CD4-positive, alpha-beta T cell (primary cell): ENCODE measurements around the gene CORO7. TPM values are rescaled to one million over a fixed set of nuclear protein-coding genes. Genes with fewer than 3 reads are reported as not detected.
A peak's percentile ranks its signal among the peaks of the same experiment; 100 is the strongest.

ENCODE experiments used
- ATAC-seq: fragments of 200-7000 bp; cut with Tn5 transposase; one replicate; pipeline ENCODE4 v1.10.0; 2022; ENCODE audit warnings: mild to moderate bottlenecking; ENCODE audit not compliant: poor library complexity
- CTCF ChIA-PET: fragments of 350-600 bp; sonication (Branson Sonifier 250); formaldehyde crosslinking; loops from one replicate; lab custom pipeline; 2021; ENCODE audit warnings: antibody characterized with exemption, inconsistent platforms; lab: Charles Lee
- POLR2A ChIA-PET: fragments of 350-600 bp; sonication (Branson Sonifier 250); formaldehyde crosslinking; loops from one replicate; lab custom pipeline; 2021; ENCODE audit warnings: antibody characterized with exemption, inconsistent platforms; lab: Charles Lee
- DNase-seq, 14 experiments: peaks; one replicate each; pipeline ENCODE4 v3.0.0-alpha.2; 2013 to 2020; ENCODE audit warnings: mixed read lengths in 2 of 14
- H3K27ac ChIP-seq, 2 donors: one replicate each; pipeline versions ENCODE4 v1.5.1 to v1.7.0; 2013; ENCODE audit warnings: low read length in 2 of 2, low read depth in 1 of 2, mild to moderate bottlenecking in 1 of 2
- H3K27me3 ChIP-seq, 2 experiments: 1 replicate in 1 of 2; 2 replicates in 1 of 2; pipeline versions ENCODE4 v1.6.1 to v1.7.0; 2013; ENCODE audit warnings: low read length in 2 of 2, control low read depth in 1 of 2, mild to moderate bottlenecking in 1 of 2, moderate library complexity in 1 of 2; ENCODE audit not compliant: insufficient read depth in 2 of 2, control insufficient read depth in 1 of 2
- H3K36me3 ChIP-seq: one replicate; pipeline ENCODE4 v1.6.1; 2013; ENCODE audit warnings: low read length, control low read depth; ENCODE audit not compliant: insufficient read depth
- H3K4me1 ChIP-seq: one replicate; pipeline ENCODE4 v1.6.1; 2013; ENCODE audit warnings: low read length, control low read depth; ENCODE audit not compliant: insufficient read depth
- H3K4me3 ChIP-seq: one replicate; pipeline ENCODE4 v1.5.1; 2013; ENCODE audit warnings: mild to moderate bottlenecking, low read length, moderate library complexity
- H3K9me3 ChIP-seq, 2 experiments: 1 replicate in 1 of 2; 2 replicates in 1 of 2; pipeline versions ENCODE4 v1.6.1 to v1.7.0; 2013; ENCODE audit warnings: low read length in 2 of 2, mild to moderate bottlenecking in 2 of 2, control low read depth in 1 of 2, moderate library complexity in 1 of 2; ENCODE audit not compliant: control insufficient read depth in 1 of 2, insufficient read depth in 1 of 2
- H3K27ac Mint-ChIP-seq: one replicate; pipeline ENCODE4 v1.8.0; 2020; ENCODE audit warnings: mixed read lengths
- H3K27me3 Mint-ChIP-seq: one replicate; pipeline ENCODE4 v1.8.0; 2021; ENCODE audit warnings: mixed read lengths
- H3K36me3 Mint-ChIP-seq: one replicate; pipeline ENCODE4 v1.8.0; 2021; ENCODE audit warnings: low read depth, mixed read lengths
- H3K4me1 Mint-ChIP-seq: one replicate; pipeline ENCODE4 v1.8.0; 2021; ENCODE audit warnings: low read depth, mixed read lengths
- H3K4me3 Mint-ChIP-seq: one replicate; pipeline ENCODE4 v1.8.0; 2020; ENCODE audit warnings: mild to moderate bottlenecking, mixed read lengths
- H3K9me3 Mint-ChIP-seq: one replicate; pipeline ENCODE4 v1.8.0; 2020; ENCODE audit warnings: mixed read lengths
- CTCF ChIP-seq: fragments of 200-600 bp; IDR thresholded peaks from one replicate; pipeline ENCODE4 v1.8.0; 2022; ENCODE audit warnings: antibody characterized with exemption, mild to moderate bottlenecking
- intact Hi-C, 2 experiments: fragments of 100-400 bp; cut with DNase I in 1 of 2; cut with micrococcal nuclease in 1 of 2; formaldehyde crosslinking; loops; one replicate each; pipeline versions ENCODE4 v1.15.1 to v1.9.0; 2023 to 2025; cut with DNase I, micrococcal nuclease
- total RNA-seq, 174 experiments: library from RNA in 2 of 174; stranded (reverse) in 2 of 174; gene quantifications; one replicate each; pipeline ENCODE4 v1.2.3 and lab custom pipeline; 2021 to 2026

CORO7 gene
- total RNA-seq, 2 experiments from 2014 or later: 801 to 805 TPM

GRCh38 chr16:4359914-4360313, 56.5 kb downstream of the CORO7 start:
- no peak for TF ChIP-seq CTCF
- intact Hi-C loops: loop anchor here in 1 of 2 experiments (1.0 to 10.0 kb wide), 6 partner anchors 42 to 596 kb away; partner anchors contain the start of gene UBALD1
- no peak for DNase-seq
- H3K36me3 ChIP-seq: peaks cover 83% of the 10 kb centered on the region
- H3K4me1 Mint-ChIP-seq: no peaks in the 10 kb centered on the region
- H3K9me3 ChIP-seq: no peaks in the 10 kb centered on the region
- POLR2A ChIA-PET: interaction anchor here (0.9 kb wide), 1 partner anchor 57 kb away, joined by 3 read pairs; no protein-coding TSS in a partner anchor
- CTCF ChIA-PET: interaction anchor here (0.8 to 1.7 kb wide), 6 partner anchors 10 to 188 kb away, joined by 3 to 7 read pairs (median 4); partner anchors contain the start of genes CORO7 and VASN
- no peaks in the 10 kb centered on the region for H3K9me3 Mint-ChIP-seq
- no peak overlapping the region for H3K4me3 ChIP-seq
- peaks cover 80% of the 10 kb centered on the region for H3K36me3 Mint-ChIP-seq
- no peak overlapping the region for H3K4me3 Mint-ChIP-seq
- no peak overlapping the region for H3K27ac Mint-ChIP-seq
- no peaks in the 10 kb centered on the region for H3K27me3 Mint-ChIP-seq
- H3K4me1 ChIP-seq: peaks cover 3% of the 10 kb centered on the region
- H3K27ac ChIP-seq: no peak overlapping the region
- ATAC-seq: no peak
- H3K27me3 ChIP-seq: no peaks in the 10 kb centered on the region

- CTCF ChIA-PET: interaction anchor here (0.8 to 1.7 kb wide), 6 partner anchors 9 to 189 kb away, joined by 3 to 7 read pairs (median 4); partner anchors contain the start of genes CORO7 and VASN
- Histone ChIP-seq H3K9me3 (no peaks in the 10 kb centered on the region), H3K4me3 (no peak overlapping the region), H3K27ac (no peak overlapping the region), H3K4me1 (no peaks in the 10 kb centered on the region), H3K27me3 (no peaks in the 10 kb centered on the region), H3K36me3 (peaks cover 83% of the 10 kb centered on the region)
- H3K27me3 Mint-ChIP-seq: no peaks in the 10 kb centered on the region
- H3K4me1 Mint-ChIP-seq: no peaks in the 10 kb centered on the region
- intact Hi-C loops: loop anchor here in 1 of 2 experiments (1.0 to 10.0 kb wide), 6 partner anchors 43 to 597 kb away; partner anchors contain the start of gene UBALD1
- peaks cover 80% of the 10 kb centered on the region for H3K36me3 Mint-ChIP-seq
- TF ChIP-seq CTCF: peak; percentile 90
- H3K9me3 Mint-ChIP-seq: no peaks in the 10 kb centered on the region
- peak overlapping the region; percentile 48 for H3K27ac Mint-ChIP-seq
- peak; percentile 53 to 79 (median 60) for DNase-seq
- POLR2A ChIA-PET: interaction anchor here (0.9 kb wide), 1 partner anchor 58 kb away, joined by 3 read pairs; no protein-coding TSS in a partner anchor
- no peak overlapping the region for H3K4me3 Mint-ChIP-seq
- peak; percentile 67 for ATAC-seq
Observed at GRCh38 chr16:4358831-4359561, 57.4 kb downstream of the CORO7 start.

GRCh38 chr16:4358236-4358635, 58.2 kb downstream of the CORO7 start:
- CTCF ChIA-PET: interaction anchor here (0.6 to 1.7 kb wide), 2 partner anchors 34 to 58 kb away, joined by 3 to 7 read pairs; partner anchors contain the start of gene CORO7
- no peak for TF ChIP-seq CTCF
- no peaks in the 10 kb centered on the region for H3K4me1 ChIP-seq
- no peaks in the 10 kb centered on the region for H3K27me3 ChIP-seq
- intact Hi-C loops: loop anchor here in 1 of 2 experiments (10.0 kb wide), 1 partner anchor 257 kb away; the partner anchor contains the start of gene UBALD1
- H3K4me3 ChIP-seq: no peak overlapping the region
- H3K27ac ChIP-seq: no peak overlapping the region
- Mint-ChIP-seq H3K36me3 (peaks cover 73% of the 10 kb centered on the region), H3K27me3 (no peaks in the 10 kb centered on the region), H3K4me3 (no peak overlapping the region), H3K4me1 (no peaks in the 10 kb centered on the region), H3K27ac (peak overlapping the region; percentile 36), H3K9me3 (no peaks in the 10 kb centered on the region)
- ATAC-seq (no peak), DNase-seq (peak in 1 of 14 experiments; percentile 17)
- POLR2A ChIA-PET: no interaction called here
- H3K36me3 ChIP-seq: peaks cover 76% of the 10 kb centered on the region
- H3K9me3 ChIP-seq: no peaks in the 10 kb centered on the region
